ENCODE measurements around the gene MTRR.

- TF ChIP-seq EZH2 (IDR thresholded peaks at IDR 0.05), result no peak
- TF ChIP-seq POLR2AphosphoS5 (IDR thresholded peaks at IDR 0.05; ENCODE audit: borderline replicate concordance, low read depth, low read length), result no peak
Measured at GRCh38 chr5:7844901-7845300, 24.0 kb upstream of the MTRR start.

Measured in SK-N-MC (cell line).